HG03196 (cell line): Measurements from ENCODE around the gene APOLD1.
"Not testable (repeated sequence)": the region's sequence is repeated elsewhere in the genome, so short reads cannot be mapped to it uniquely, and the experiment has no call there.

Experiments used
- ATAC-seq: cut with Tn5 transposase; IDR thresholded peaks from one replicate; pipeline ENCODE4 v1.9.1; 2021; ENCODE audit not compliant: unreplicated experiment

The APOLD1 gene

GRCh38 chr12:12807517-12807903 is 22.1 kb downstream of the APOLD1 start:
- ATAC-seq, result not testable (repeated sequence)

GRCh38 chr12:12807970-12808702 is 22.7 kb downstream of the APOLD1 start:
- ATAC-seq, result peak; percentile 67

GRCh38 chr12:12810553-12811021 is 25.1 kb downstream of the APOLD1 start:
- ATAC-seq, result no peak

GRCh38 chr12:12811343-12811742 is 25.9 kb downstream of the APOLD1 start:
- no peak for ATAC-seq

GRCh38 chr12:12812174-12812573 is 26.7 kb downstream of the APOLD1 start:
- ATAC-seq, result no peak

GRCh38 chr12:12812618-12813119 is 27.2 kb downstream of the APOLD1 start:
- ATAC-seq, result no peak

- peak; percentile 66 for ATAC-seq
Measured at GRCh38 chr12:12813120-12814101, 28.0 kb downstream of the APOLD1 start, which contains the start of gene DDX47. DDX47 (plus strand) TSS chr12:12813346; CDS start chr12:12813368, 22 bp downstream.

GRCh38 chr12:12817616-12818015 is 32.2 kb downstream of the APOLD1 start:
- ATAC-seq, result no peak

- no peak for ATAC-seq
Measured at GRCh38 chr12:12818701-12819100, 33.2 kb downstream of the APOLD1 start.

- ATAC-seq, result no peak
Measured at GRCh38 chr12:12819221-12819620, 33.8 kb downstream of the APOLD1 start.

GRCh38 chr12:12819752-12820311 is 34.4 kb downstream of the APOLD1 start:
- no peak for ATAC-seq

- ATAC-seq, result not testable (repeated sequence)
Measured at GRCh38 chr12:12820376-12820775, 34.9 kb downstream of the APOLD1 start.

- ATAC-seq, result peak; percentile 37
Measured at GRCh38 chr12:12821975-12822374, 36.5 kb downstream of the APOLD1 start.

GRCh38 chr12:12822886-12823285 is 37.4 kb downstream of the APOLD1 start:
- ATAC-seq, result no peak

GRCh38 chr12:12823300-12823699 is 37.8 kb downstream of the APOLD1 start:
- no peak for ATAC-seq

- ATAC-seq, result no peak
Measured at GRCh38 chr12:12823811-12824210, 38.4 kb downstream of the APOLD1 start.

- ATAC-seq, result no peak
Measured at GRCh38 chr12:12835378-12836146, 50.1 kb downstream of the APOLD1 start.

GRCh38 chr12:12836571-12836970 is 51.1 kb downstream of the APOLD1 start:
- ATAC-seq, result no peak

- ATAC-seq, result no peak
Measured at GRCh38 chr12:12837025-12837812, 51.8 kb downstream of the APOLD1 start.

- no peak for ATAC-seq
Measured at GRCh38 chr12:12837813-12838153, 52.3 kb downstream of the APOLD1 start.
